SKM-1 (cell line): ENCODE measurements around the gene NDUFB8.

Experiments used
- DNase-seq: peaks from one replicate; lab custom pipeline; 2025; ENCODE audit not compliant: unreplicated experiment; lab: John Stamatoyannopoulos, UW

Gene NDUFB8

DNA sequence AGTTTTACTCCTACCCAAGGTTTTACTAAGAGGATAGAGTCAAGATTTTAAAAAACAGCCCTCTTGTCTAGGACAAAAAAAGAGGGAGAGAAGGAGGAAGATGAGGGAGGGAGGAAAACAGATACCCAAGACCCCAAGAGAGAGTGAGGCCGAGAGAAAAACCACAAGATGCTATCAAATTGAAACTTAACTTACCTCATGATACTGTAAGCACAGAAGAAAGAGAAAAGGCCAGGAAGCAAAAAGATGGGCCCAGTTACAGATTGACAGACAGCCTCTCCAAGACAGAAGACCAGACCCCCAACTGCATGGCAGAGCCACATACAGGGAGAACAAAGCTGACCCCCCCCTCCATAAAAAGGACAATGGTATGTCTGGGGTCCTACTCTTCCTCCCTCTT is 21.4 kb downstream of the NDUFB8 start:
- DNase-seq: no peak

DNA sequence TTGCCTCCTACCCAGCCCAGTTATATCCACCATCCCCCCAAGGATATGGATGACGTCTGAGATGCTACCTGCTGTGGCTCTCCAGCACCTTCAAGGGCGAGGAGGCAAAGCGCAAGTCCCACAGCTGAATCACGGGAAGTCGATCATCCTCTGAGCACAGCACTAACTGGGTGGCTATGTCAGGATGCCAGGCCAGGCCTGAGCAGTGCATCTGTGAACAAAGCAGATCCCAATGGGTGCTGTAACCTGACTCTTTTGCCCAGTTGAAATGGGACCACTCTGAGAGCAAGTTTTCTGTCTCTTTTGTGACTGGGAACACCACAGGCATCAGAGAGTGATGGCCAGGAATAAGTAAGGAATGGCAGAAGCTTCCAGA is 22.3 kb downstream of the NDUFB8 start:
- no peak for DNase-seq

DNA sequence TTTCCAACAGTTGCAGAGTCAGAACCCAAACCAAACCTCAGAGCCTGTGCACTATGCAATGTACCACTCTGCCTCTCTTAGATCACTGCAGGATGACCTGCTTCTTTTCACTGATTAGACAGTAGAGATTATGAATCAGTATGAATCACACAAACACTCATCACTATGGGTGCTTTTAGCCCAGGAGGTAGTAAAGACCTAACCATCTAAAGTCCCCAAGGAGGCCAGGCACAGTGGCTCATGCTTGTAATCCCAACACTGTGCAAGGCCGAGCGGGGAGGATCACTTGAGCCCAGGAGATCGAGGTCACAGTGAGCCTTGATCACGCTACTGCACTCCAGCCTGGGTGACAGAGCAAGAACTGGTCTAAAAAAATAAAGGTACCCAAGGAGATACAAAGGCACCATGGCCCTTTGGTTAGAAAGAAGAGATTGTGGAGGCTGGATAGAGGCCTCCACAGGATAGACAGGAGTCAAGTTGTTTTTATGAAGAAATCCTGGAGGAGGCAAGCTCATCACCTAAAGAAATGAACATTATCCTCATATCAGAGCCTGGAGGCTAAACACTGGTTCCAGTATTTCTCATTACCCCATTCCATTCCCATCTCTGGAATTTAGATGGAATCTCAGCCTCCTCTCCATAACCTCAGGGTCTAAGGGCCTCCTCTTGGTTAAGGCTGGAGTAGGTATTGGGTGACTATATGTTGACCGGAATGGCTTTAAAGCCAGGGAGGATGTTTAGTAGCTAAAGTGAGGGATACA is 22.9 kb downstream of the NDUFB8 start:
- DNase-seq: no peak

DNA sequence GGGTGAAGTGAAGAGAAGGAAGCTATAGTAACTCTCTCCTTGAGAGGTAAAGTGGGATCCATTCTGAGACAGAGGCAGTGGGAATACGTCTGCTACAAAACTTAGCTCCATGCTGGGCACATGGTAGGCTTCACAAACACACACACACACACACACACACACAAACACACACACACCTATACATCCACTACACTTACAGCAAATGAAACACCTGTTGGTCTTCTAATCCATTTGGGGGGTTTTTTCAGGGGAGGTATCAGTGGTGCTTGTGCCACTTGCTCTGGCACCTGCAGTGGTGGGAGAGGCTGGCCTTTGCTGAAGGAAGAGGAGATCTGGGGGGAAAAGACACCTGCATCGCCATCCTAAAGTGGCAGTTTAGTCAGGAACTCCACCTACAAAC is 24.5 kb downstream of the NDUFB8 start:
- DNase-seq: no peak

DNA sequence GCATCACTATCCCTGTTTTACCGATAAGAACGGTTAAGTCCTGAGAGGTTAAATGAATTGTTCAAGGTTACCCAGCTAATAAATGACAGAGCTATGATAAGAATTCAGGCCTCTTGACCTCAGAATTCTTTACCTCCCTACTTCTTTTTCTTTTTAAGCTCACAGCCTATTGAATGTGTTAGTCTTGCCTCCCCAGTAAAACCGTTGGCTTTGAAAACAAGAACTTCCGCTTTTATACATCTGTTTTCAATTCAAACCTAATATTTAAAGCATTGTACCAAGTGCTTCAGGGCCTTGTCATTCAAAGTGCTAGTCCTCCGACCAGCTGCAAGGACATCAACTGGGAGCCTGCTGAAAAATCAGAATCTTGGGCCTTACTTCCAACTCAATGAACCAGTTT is 25.6 kb downstream of the NDUFB8 start:
- no peak for DNase-seq

DNA sequence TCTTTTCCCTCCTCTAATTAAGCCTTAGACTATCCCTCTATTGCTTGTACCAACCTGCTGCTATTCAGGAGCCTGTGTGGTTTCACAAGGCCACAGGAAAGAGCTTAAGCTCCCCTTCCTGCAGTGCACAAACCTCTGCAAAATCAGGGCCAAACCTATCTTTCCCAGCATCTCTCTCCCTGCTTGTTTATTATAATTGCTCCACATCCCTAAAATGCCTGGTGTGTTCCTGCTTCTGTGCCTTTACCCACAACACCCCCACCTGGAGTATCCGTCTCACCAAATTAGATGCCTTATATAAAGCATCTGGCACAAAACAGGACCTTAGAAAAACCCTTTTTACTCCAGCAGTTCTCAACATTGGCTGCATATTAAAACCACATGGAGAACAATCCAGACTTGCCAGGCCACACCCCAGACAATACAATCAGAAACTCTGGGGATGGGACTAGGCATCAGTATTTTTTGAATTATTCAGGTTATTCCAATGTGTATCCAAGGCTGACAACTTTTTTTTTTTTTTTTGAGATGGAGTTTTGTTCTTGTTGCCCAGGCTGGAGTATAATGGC is 26.7 kb downstream of the NDUFB8 start:
- no peak for DNase-seq

DNA sequence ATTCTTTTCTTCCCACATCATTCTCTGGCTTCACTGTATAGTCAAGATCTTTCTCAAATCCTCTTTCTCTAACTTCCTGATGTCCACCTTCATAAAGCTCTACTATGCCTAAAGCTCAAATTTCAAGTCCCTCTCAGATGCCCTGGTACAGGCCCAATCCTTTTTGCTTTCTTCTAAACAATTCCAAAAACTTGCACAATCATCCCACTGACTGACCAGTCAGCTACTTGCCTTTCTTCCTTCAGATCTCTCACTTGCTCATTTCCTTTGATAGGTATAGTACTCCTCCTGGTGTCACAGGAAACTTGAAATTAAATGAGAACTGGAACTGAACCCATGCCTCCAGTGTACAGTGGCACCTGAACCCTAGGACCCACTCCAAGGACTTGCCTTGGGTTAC is 28.2 kb downstream of the NDUFB8 start:
- DNase-seq: no peak

DNA sequence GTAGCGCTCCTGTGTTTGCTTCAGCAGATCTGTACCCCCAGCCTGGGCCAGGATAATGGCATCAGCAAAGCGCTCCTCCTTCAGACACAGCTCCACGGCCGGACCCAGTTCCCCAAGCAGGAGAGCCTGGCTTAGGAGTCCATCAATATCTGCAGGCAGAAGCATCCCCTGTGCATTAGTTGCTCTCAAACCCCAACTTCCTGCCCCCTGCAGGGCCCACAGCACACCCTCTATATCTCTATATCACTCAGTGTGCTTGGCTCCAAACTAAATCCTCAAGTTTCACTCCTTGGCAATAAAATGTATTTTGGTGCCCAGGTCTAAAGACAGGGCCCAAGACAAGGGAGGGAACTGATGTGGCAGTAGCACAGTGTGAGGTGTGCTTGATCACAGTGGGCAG is 31.6 kb downstream of the NDUFB8 start:
- DNase-seq: no peak

DNA sequence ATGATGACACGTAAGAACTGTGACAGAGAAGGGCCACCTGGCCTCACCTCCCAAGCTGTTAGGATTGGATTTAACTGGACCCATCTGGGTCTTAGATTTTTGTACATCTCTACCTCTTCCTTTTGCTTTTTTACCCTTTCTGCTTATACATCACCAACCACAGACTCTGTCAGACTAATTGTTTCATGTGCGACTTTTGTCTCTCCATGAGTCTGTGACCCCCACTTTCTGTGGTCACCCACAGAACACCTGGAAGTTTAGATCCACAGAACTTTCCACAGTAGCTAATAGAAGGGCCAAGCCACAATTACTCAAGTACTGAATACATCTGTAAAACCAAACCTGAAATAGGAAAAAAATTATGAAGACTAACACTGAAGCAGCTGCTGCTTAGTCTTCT is 33.1 kb downstream of the NDUFB8 start:
- no peak for DNase-seq

DNA sequence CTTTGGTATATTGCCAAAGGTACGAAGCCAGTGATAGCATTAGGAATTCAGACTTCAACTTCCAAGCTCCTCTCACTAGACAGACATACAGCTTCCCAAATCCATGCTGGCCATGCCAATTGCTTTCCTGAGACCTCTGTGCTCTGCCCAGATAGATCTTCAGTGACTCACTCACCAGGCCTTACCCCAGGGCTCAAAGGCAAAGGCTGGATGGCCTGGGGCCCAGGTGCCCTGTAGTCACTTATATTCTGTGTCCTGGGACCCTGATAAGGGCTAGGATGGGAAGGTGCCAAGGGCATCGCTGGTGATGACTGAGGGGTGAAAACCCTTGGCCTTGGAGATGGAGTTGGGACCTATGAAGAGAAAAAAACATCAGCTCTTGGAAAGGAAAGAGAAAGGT is 39.1 kb downstream of the NDUFB8 start:
- DNase-seq: no peak

DNA sequence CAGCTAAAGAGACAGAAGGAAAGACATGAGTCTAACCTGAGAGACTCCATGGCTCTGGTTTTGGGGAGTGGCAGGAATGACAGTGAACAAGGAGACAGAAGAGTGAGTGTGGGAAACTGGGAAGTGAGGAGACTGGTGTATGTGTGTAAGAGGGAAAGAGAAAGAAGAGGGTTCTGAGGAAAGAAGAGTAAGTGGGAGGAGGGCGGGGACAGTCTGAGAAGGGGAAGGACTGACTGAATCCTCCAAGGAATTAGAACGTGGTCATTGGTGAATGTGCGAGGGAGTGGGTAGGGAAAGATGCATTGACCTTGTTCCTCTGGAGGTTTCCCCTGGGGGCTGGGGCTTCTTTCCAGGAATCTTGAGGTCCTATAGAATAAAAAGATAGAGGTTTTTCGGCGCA is 40.3 kb downstream of the NDUFB8 start:
- DNase-seq: no peak

DNA sequence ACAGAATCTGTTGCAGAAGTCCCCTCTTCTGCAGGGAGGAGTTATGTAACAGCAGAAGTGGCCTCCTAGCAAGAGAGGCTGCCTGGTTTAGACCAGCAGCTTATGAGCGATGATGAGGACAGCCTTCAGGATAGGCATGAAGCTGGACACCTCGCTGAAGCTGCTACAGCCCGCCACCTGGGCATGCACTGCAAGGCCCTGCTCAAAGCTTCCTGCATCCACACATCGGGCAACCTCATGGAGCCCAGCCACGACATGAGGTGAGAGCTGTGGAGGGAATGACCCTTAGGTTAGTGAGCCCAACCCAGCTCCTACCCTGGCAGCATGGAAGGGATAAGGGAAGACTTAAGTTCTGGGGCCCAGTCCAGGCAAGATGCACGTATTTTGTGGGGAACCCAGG is 42.1 kb downstream of the NDUFB8 start:
- DNase-seq: no peak

DNA sequence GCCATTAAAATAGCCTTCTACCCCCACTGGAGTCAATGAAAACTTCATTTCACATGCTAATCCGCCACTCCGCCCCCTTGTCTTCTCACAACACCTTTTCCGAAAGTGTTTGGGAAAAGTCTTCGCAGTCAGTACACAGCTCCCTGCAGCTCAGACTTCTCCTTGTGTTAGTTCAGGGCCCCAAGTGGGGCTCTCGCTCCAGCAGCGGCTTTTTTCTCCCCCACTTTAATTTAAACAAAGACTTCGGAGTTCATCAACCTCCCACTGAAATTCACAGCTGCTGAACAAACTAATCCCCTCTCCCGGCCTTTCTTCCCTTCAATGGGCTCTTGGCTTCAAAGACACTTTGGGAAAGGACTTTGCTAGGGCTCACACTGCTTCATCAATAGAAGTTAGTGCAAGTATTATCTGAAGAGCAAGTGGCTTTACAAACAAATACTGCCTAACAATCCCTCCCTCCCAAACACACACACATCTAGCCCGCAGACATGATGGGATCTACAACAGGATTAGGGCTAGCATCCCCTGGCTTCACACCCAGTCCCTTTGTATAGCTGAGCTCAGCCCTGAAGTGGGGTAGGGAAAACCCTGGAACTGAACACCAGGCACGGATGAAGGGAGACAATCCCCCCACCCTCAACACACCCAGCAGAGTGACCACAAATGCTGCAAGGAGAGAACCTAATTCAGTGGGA is 43.7 kb downstream of the NDUFB8 start:
- no peak for DNase-seq

DNA sequence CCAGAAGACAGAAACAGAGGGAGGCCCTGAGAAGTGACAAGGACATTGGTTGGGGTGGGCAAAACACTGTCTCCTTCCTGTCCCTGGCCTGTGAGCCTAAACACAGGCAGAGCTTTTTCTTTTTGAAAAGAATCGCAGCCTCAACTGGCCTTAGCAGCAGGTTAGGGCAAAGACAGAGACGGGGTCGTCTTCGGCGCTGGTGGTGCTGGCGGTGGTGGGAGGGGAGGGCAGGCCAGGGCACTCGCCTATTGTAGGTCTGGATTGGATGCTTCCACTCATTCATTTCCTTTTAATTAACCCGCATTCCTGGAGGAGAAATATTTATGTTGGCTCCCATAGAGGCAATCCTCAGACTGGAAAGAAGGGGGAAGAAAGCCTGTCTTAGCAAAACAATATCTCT is 44.3 kb downstream of the NDUFB8 start:
- no peak for DNase-seq

DNA sequence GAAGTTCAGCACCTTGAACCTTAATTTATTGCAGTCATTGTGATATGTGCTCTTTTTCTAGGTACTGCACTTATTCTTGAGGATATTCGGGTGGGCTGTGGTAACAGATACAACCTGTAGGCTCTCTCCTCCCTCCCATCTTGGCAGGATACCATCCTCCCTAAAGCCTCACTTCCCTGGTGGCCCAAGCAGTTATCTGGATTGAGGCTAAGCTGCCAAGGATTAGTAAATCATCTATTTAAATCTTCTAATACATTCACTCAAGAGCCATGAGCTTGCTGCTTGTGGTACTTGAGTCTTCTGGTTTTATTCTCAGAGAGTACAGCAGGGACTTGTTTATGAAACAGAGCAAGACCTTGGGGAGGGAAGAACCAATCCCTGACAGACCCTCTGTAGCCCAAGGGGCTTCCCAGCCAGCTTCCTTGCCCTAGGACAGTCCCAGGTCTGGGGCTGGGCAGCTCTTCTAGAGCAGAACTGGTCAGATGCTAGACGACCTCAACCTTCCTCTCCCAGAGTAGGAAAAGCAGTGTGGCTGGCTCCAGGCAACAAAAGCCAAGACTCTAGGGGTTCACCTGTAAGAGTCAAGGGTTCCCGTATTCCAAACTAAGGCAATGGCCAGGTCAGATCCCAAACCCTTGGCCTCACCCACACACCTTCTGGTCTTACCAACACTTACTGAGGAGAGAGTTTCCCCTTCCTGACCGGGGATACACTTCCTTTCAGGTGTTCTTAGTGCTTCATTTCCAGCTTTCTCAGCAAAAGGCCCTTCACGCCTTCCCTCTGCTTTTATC is 45.6 kb downstream of the NDUFB8 start:
- no peak for DNase-seq

DNA sequence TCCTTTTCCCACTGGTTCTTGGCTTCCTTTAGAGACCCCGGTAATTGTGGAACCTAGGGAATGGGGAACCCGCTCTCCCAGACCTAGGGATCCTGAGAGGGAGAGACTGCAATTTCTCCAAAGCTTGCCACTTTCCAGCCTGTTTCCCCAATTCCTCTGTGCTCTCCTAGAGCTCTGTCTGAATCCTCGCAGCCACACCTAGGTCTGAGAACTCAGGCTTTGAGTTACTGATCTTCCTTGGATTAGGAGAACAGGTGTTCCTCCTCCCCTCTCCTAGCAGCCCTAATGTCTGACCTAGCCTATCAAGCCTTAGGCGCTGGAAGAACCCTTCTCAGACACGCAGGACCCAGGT is 46.9 kb downstream of the NDUFB8 start:
- no peak for DNase-seq

DNA sequence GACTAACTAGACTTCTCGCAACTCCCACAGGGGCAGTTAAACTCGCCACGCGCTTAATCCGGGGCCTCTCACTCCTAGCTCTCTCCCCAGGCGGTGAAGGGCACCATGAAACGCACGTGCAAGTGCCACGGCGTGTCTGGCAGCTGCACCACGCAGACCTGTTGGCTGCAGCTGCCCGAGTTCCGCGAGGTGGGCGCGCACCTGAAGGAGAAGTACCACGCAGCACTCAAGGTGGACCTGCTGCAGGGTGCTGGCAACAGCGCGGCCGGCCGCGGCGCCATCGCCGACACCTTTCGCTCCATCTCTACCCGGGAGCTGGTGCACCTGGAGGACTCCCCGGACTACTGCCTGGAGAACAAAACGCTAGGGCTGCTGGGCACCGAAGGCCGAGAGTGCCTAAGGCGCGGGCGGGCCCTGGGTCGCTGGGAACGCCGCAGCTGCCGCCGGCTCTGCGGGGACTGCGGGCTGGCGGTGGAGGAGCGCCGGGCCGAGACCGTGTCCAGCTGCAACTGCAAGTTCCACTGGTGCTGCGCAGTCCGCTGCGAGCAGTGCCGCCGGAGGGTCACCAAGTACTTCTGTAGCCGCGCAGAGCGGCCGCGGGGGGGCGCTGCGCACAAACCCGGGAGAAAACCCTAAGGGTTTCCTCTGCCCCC is 47.4 kb downstream of the NDUFB8 start:
- peak; percentile 37 for DNase-seq

DNA sequence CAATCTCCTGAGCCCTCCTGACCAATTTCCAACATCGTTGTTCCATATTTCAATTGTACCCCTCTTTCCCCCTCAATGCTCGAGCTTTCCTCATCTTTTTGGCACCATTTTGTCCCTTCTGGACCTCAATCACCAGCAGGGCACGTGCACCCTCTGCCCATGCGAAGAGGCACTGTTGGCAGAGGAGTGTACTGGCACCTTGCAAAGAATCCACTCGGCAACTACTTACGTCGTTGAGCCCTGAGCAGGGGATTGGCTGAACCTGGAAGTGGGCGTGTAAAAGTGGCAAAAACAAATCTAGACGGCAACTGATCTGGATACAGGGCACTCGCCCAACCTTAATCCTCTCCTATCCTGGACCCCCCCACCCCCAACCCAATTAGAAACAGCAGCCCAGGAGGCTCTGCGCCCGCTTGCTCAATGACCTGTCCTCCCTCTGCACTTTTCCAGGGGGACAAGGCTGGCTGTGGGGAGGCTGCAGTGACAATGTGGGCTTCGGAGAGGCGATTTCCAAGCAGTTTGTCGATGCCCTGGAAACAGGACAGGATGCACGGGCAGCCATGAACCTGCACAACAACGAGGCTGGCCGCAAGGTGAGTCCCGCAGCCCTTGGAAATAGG is 48.1 kb downstream of the NDUFB8 start:
- DNase-seq: peak; percentile 69

DNA sequence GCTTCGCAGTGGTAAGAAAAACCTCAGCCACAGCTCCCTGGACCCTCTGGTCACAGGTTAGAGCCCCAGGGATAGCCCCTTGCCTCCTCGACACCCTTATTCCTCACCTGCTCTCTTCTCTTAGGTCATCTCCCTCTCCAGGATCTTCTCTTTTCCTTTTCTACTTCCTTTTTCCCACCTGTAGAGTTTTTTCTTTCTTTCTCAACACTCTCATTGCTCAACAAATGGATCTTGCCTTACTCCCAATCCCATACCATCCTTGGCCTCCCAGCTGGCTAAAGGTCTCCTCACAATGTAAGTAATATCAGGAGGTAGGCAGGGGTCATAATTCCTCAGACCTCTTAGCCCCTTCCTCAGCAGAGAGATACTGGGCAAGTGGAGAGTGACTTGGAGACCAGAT is 49.7 kb downstream of the NDUFB8 start:
- no peak for DNase-seq

DNA sequence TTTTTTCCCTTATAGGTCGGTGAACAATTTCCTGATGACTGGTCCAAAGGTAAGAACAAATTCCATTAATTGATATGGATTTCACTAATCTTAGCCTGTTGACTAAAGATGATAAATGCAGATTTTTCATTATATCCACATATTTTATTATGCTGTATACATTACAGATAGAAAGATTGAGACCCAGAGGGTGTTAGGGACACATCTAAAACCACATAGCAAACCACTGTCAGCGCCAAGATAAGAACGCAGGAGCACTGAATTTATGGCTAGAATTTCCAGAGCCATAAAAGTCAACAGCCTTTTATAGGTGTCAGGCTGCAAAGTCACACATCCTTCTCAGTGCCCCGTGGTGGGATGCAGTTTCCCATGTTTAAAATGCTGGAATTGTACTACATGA is 50.6 kb downstream of the NDUFB8 start:
- no peak for DNase-seq

DNA sequence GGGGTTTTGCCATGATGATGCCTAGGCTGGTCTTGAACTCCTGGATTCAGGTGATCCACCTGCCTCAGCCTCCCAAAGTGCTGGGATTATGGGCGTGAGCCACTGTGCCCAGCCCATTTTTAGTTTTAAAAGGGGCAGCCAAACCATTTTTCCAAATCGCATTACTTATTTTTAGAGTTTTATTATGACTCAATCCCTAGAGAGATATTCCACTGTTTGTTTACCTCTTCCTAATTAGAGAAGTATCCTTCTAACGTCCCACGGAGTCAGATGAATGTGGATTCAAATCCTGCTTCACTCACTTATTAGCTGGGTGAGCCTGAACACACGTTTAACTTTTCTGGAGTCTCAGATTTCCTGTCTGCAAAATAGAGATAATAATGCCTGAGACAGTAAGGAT is 51.7 kb downstream of the NDUFB8 start:
- no peak for DNase-seq
